Prostate gland (tissue), 2 donors: Measurements from ENCODE around the gene MAMDC2. TPM values are rescaled to one million over a fixed set of nuclear protein-coding genes. Genes with fewer than 3 reads are reported as not detected.

ENCODE experiments used
- DNase-seq: peaks from one replicate; pipeline ENCODE4 v3.0.0-alpha.2; 2019; ENCODE audit warnings: low spot score
- H3K27ac ChIP-seq, 2 donors: fragments of 200-600 bp; sonication (generic); 2 replicates each; pipeline ENCODE4 v1.5.1; 2017 to 2019
- H3K27me3 ChIP-seq: fragments of 200-600 bp; sonication (generic); replicated peaks from 2 replicates; pipeline ENCODE4 v1.5.1; 2019; ENCODE audit not compliant: insufficient read depth
- H3K36me3 ChIP-seq, 2 donors: fragments of 200-600 bp; sonication (generic); 1 replicate in 1 of 2; 2 replicates in 1 of 2; pipeline versions ENCODE4 v1.5.1 to v1.8.1; 2017 to 2019
- H3K4me1 ChIP-seq: fragments of 200-600 bp; sonication (generic); replicated peaks from 2 replicates; pipeline ENCODE4 v1.5.1; 2019
- H3K4me3 ChIP-seq, 2 donors: fragments of 200-600 bp; sonication (generic); 2 replicates each; pipeline ENCODE4 v1.5.1; 2017 to 2019
- H3K9me3 ChIP-seq: fragments of 200-600 bp; sonication (generic); 2 replicates; pipeline ENCODE4 v1.5.1; 2017
- CTCF ChIP-seq, 4 experiments: fragments of 200-600 bp in 2 of 4; fragments of 450-650 bp in 2 of 4; sonication (generic) in 2 of 4; IDR thresholded peaks; 1 replicate in 3 of 4; 2 replicates in 1 of 4; pipeline ENCODE4 v1.5.1; 2016 to 2019; ENCODE audit warnings: antibody characterized with exemption in 4 of 4, mild to moderate bottlenecking in 2 of 4, moderate library complexity in 2 of 4
- POLR2A ChIP-seq: fragments of 450-650 bp; IDR thresholded peaks from one replicate; pipeline ENCODE4 v1.6.1; 2016; ENCODE audit warnings: antibody characterized with exemption, mild to moderate bottlenecking
- POLR2AphosphoS5 ChIP-seq: sonication (generic); formaldehyde crosslinking; IDR thresholded peaks from one replicate; pipeline ENCODE4 v1.6.1; 2017; ENCODE audit warnings: antibody characterized with exemption
- WGBS: methylation state at CpG from one replicate; pipeline ENCODE4 v1.1.5; 2018; 5-methylcytosine and 5-hydroxymethylcytosine counted together
- intact Hi-C: fragments of 100-400 bp; cut with DNase I; formaldehyde crosslinking; loops from one replicate; pipeline ENCODE4 v1.14.2; 2022
- total RNA-seq, 2 donors: library from RNA; depleted of rRNA; stranded (reverse); fragments of >200 nt; gene quantifications; one replicate each; pipeline ENCODE4 v1.1.0, GENCODE V29; 2016

MAMDC2 gene
- total RNA-seq, 2 donors from 2014 or later = 4.2 to 33.8 TPM

- H3K27ac ChIP-seq = no peak overlapping the region
- intact Hi-C loops = no loop called here
- no peak for DNase-seq
- no peaks in the 10 kb centered on the region for H3K9me3 ChIP-seq
- H3K36me3 ChIP-seq = no peaks in the 10 kb centered on the region
- TF ChIP-seq CTCF (IDR thresholded peaks at IDR 0.05) = no peak
- no peak for TF ChIP-seq POLR2AphosphoS5
- no peak for TF ChIP-seq POLR2A
- H3K27me3 ChIP-seq = no peaks in the 10 kb centered on the region
- H3K4me3 ChIP-seq = no peak overlapping the region
- H3K4me1 ChIP-seq = no peaks in the 10 kb centered on the region
Measured at GRCh38 chr9:70094747-70095146, 51.1 kb downstream of the MAMDC2 start.

- 90% methylated on average over 4 of the region's 4 CpGs for whole genome bisulfite sequencing
- intact Hi-C loops = no loop called here
- H3K27ac ChIP-seq = no peak overlapping the region
- DNase-seq = no peak
- no peak for TF ChIP-seq POLR2AphosphoS5
- TF ChIP-seq CTCF (IDR thresholded peaks at IDR 0.05) = no peak
- no peak for TF ChIP-seq POLR2A
- H3K4me3 ChIP-seq = no peak overlapping the region
- no peaks in the 10 kb centered on the region for H3K9me3 ChIP-seq
- no peaks in the 10 kb centered on the region for H3K36me3 ChIP-seq
- H3K27me3 ChIP-seq = no peaks in the 10 kb centered on the region
- no peaks in the 10 kb centered on the region for H3K4me1 ChIP-seq
Measured at GRCh38 chr9:70097187-70097586, 53.5 kb downstream of the MAMDC2 start.

DNA sequence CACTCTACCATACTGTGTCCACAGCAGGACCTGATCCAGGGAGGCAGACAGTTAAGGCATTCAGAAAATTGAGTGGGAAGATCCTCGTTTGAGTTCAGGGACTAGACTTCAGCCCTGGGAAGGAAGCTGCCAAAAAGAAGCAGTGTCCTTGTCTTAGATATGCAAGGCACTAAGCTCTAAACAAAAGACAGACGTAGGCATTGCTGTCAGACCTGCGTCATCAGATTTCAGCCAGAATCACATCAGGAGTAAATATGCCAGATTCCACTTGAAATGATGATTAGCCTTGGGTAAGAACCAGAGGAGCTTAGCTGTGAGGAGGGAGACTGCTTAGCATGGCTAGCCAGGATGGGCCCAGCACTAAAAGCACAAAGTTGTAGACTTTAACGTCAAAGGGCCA lies 56.7 kb downstream of the MAMDC2 start:
- Histone ChIP-seq H3K4me3 (no peak overlapping the region), H3K4me1 (no peaks in the 10 kb centered on the region), H3K9me3 (no peaks in the 10 kb centered on the region), H3K27ac (no peak overlapping the region), H3K27me3 (no peaks in the 10 kb centered on the region), H3K36me3 (no peaks in the 10 kb centered on the region)
- no peak for TF ChIP-seq POLR2AphosphoS5
- no peak for TF ChIP-seq POLR2A
- no peak for TF ChIP-seq CTCF (IDR thresholded peaks at IDR 0.05)
- 74% methylated on average over 4 of the region's 4 CpGs for WGBS
- DNase-seq = no peak
- intact Hi-C loops = no loop called here

GRCh38 chr9:70101265-70101664 lies 57.6 kb downstream of the MAMDC2 start:
- H3K4me1 ChIP-seq = no peaks in the 10 kb centered on the region
- H3K9me3 ChIP-seq = no peaks in the 10 kb centered on the region
- no peaks in the 10 kb centered on the region for H3K36me3 ChIP-seq
- 98% methylated on average over 1 of the region's 1 CpG for WGBS
- DNase-seq = no peak
- TF ChIP-seq CTCF (IDR thresholded peaks at IDR 0.05) = no peak
- TF ChIP-seq POLR2AphosphoS5 = no peak
- no peak for TF ChIP-seq POLR2A
- intact Hi-C loops = no loop called here
- no peaks in the 10 kb centered on the region for H3K27me3 ChIP-seq
- H3K4me3 ChIP-seq = no peak overlapping the region
- no peak overlapping the region for H3K27ac ChIP-seq

DNA sequence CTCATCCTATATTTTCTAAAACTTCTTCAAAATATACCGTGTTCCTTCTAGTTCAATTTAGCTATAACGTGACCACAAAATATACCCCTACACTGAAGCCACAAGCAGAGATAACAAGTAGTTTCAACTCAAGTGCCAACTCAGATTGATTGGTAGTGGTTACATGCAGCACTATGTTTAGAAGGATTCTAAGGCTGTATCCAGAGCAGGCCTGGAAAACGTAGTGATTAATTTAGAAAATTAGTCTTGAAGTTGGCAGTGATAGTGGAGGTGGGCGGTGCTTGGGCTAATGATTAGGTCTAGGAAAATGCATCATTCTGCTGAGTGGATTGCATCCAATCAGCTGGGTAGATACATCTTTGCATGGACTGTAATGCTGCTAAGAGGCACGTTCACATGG lies 61.5 kb downstream of the MAMDC2 start:
- WGBS = 96% methylated on average over 5 of the region's 5 CpGs
- H3K9me3 ChIP-seq = no peaks in the 10 kb centered on the region
- no peaks in the 10 kb centered on the region for H3K4me1 ChIP-seq
- DNase-seq = no peak
- no peak for TF ChIP-seq POLR2AphosphoS5
- TF ChIP-seq CTCF (IDR thresholded peaks at IDR 0.05) = no peak
- TF ChIP-seq POLR2A = no peak
- no peaks in the 10 kb centered on the region for H3K27me3 ChIP-seq
- no peak overlapping the region for H3K4me3 ChIP-seq
- no peaks in the 10 kb centered on the region for H3K36me3 ChIP-seq
- no peak overlapping the region for H3K27ac ChIP-seq
- intact Hi-C loops = no loop called here
